H9 (cell line): Measurements from ENCODE around the gene BICDL1. TPM values are rescaled to one million over a fixed set of nuclear protein-coding genes. Genes with fewer than 3 reads are reported as not detected.

Source experiments
- DNase-seq: peaks from one replicate; pipeline ENCODE4 v3.0.0-alpha.2; 2017
- H2AFZ ChIP-seq: one replicate; pipeline ENCODE4 v1.6.1; 2013; ENCODE audit warnings: mild to moderate bottlenecking, low read length, control low read depth, moderate library complexity
- H2AK5ac ChIP-seq: 2 replicates; pipeline ENCODE4 v1.6.1; 2013; ENCODE audit warnings: low read length, control low read depth, mixed read lengths; ENCODE audit not compliant: insufficient read length
- H2BK120ac ChIP-seq: one replicate; pipeline ENCODE4 v1.6.1; 2013; ENCODE audit warnings: low read depth, mild to moderate bottlenecking, low read length, control low read depth, inconsistent platforms; ENCODE audit not compliant: poor library complexity, severe bottlenecking
- H2BK12ac ChIP-seq: 2 replicates; pipeline ENCODE4 v1.6.1; 2013; ENCODE audit warnings: low read length, control low read depth, mixed read lengths, low read depth; ENCODE audit not compliant: insufficient read length
- H2BK15ac ChIP-seq: 2 replicates; pipeline ENCODE4 v1.6.1; 2013; ENCODE audit warnings: low read depth, low read length, control low read depth
- H2BK20ac ChIP-seq: one replicate; pipeline ENCODE4 v1.6.1; 2013; ENCODE audit warnings: low read depth, mild to moderate bottlenecking, low read length, control low read depth, inconsistent platforms; ENCODE audit not compliant: poor library complexity, severe bottlenecking
- H2BK5ac ChIP-seq: 2 replicates; pipeline ENCODE4 v1.6.1; 2013; ENCODE audit warnings: low read length, control low read depth, mixed read lengths; ENCODE audit not compliant: insufficient read length
- H3K14ac ChIP-seq: 2 replicates; pipeline ENCODE4 v1.6.1; 2013; ENCODE audit warnings: low read length, control low read depth; ENCODE audit not compliant: insufficient read depth
- H3K18ac ChIP-seq: 2 replicates; pipeline ENCODE4 v1.6.1; 2013; ENCODE audit warnings: low read depth, mild to moderate bottlenecking, mixed read lengths, low read length, control low read depth; ENCODE audit not compliant: insufficient read length
- H3K23ac ChIP-seq: 2 replicates; pipeline ENCODE4 v1.6.1; 2013; ENCODE audit warnings: low read length, control low read depth, mixed read lengths, low read depth; ENCODE audit not compliant: insufficient read length
- H3K23me2 ChIP-seq: 2 replicates; pipeline ENCODE4 v1.6.1; 2013; ENCODE audit warnings: low read depth, mild to moderate bottlenecking, mixed read lengths, low read length, control low read depth; ENCODE audit not compliant: insufficient read length, poor library complexity, severe bottlenecking
- H3K27ac ChIP-seq: 2 replicates; pipeline ENCODE4 v1.5.1; 2013; ENCODE audit warnings: low read length, control low read depth, mixed read lengths, low read depth; ENCODE audit not compliant: insufficient read length
- H3K27me3 ChIP-seq: 2 replicates; pipeline ENCODE4 v1.6.1; 2013; ENCODE audit warnings: low read length, control low read depth, inconsistent platforms; ENCODE audit not compliant: insufficient read depth
- H3K4ac ChIP-seq: 2 replicates; pipeline ENCODE4 v1.6.1; 2013; ENCODE audit warnings: low read depth, mild to moderate bottlenecking, control low read depth, inconsistent platforms, low read length, moderate library complexity
- H3K4me1 ChIP-seq: 2 replicates; pipeline ENCODE4 v1.6.1; 2013; ENCODE audit warnings: low read length, control low read depth, inconsistent platforms; ENCODE audit not compliant: insufficient read depth
- H3K4me2 ChIP-seq: 2 replicates; pipeline ENCODE4 v1.6.1; 2013; ENCODE audit warnings: low read length, control low read depth, mixed read lengths; ENCODE audit not compliant: insufficient read length, insufficient read depth
- H3K56ac ChIP-seq: 2 replicates; pipeline ENCODE4 v1.6.1; 2013; ENCODE audit warnings: low read depth, mild to moderate bottlenecking, mixed read lengths, low read length, control low read depth; ENCODE audit not compliant: insufficient read length
- H3K79me1 ChIP-seq: 2 replicates; pipeline ENCODE4 v1.6.1; 2013; ENCODE audit warnings: low read depth, mild to moderate bottlenecking, moderate library complexity, low read length, control low read depth, inconsistent platforms; ENCODE audit not compliant: insufficient read depth, poor library complexity, severe bottlenecking
- H3K79me2 ChIP-seq: 2 replicates; pipeline ENCODE4 v1.6.1; 2013; ENCODE audit warnings: low read length, control low read depth, inconsistent platforms; ENCODE audit not compliant: insufficient read depth
- H3K9ac ChIP-seq: 2 replicates; pipeline ENCODE4 v1.6.1; 2013; ENCODE audit warnings: low read length, control low read depth, mixed read lengths; ENCODE audit not compliant: insufficient read length; ENCODE audit errors: extremely low read depth
- H3K9me3 ChIP-seq: one replicate; pipeline ENCODE4 v1.6.1; 2013; ENCODE audit warnings: low read depth, low read length, inconsistent platforms; ENCODE audit not compliant: control insufficient read depth
- H3T11ph ChIP-seq: one replicate; pipeline ENCODE4 v1.6.1; 2013; ENCODE audit warnings: mild to moderate bottlenecking, low read length, control low read depth, inconsistent platforms
- H4K20me1 ChIP-seq: one replicate; pipeline ENCODE4 v1.6.1; 2013; ENCODE audit not compliant: control insufficient read depth, insufficient read length, insufficient read depth
- H4K5ac ChIP-seq: 2 replicates; pipeline ENCODE4 v1.6.1; 2013; ENCODE audit warnings: low read depth, mild to moderate bottlenecking, mixed read lengths, low read length, control low read depth; ENCODE audit not compliant: insufficient read length
- H4K8ac ChIP-seq: replicated peaks from 2 replicates; pipeline ENCODE4 v1.6.1; 2013; ENCODE audit warnings: low read length, control low read depth, mixed read lengths, low read depth; ENCODE audit not compliant: insufficient read length
- H4K91ac ChIP-seq: 2 replicates; pipeline ENCODE4 v1.6.1; 2013; ENCODE audit warnings: low read depth, mild to moderate bottlenecking, moderate library complexity, mixed read lengths, low read length, control low read depth; ENCODE audit not compliant: insufficient read length
- H3K27ac Mint-ChIP-seq, 3 experiments: 2 replicates in 2 of 3; 3 replicates in 1 of 3; pipeline ENCODE4 v1.8.0; 2020 to 2021; ENCODE audit warnings: mixed read lengths in 3 of 3, mild to moderate bottlenecking in 1 of 3, moderate library complexity in 1 of 3
- H3K27me3 Mint-ChIP-seq: 2 replicates; pipeline ENCODE4 v1.8.0; 2021; ENCODE audit warnings: low read depth, mild to moderate bottlenecking, moderate library complexity, mixed read lengths
- H3K36me3 Mint-ChIP-seq, 3 experiments: 2 replicates in 2 of 3; 3 replicates in 1 of 3; pipeline ENCODE4 v1.8.0; 2020 to 2021; ENCODE audit warnings: low read depth in 3 of 3, mixed read lengths in 3 of 3; ENCODE audit not compliant: insufficient read depth in 1 of 3
- H3K4me1 Mint-ChIP-seq, 2 experiments: 2 replicates each; pipeline ENCODE4 v1.8.0; 2020; ENCODE audit warnings: mixed read lengths in 2 of 2
- H3K4me3 Mint-ChIP-seq, 2 experiments: 2 replicates in 1 of 2; 3 replicates in 1 of 2; pipeline ENCODE4 v1.8.0; 2020 to 2021; ENCODE audit warnings: mild to moderate bottlenecking in 2 of 2, mixed read lengths in 2 of 2, moderate library complexity in 1 of 2
- H3K9me3 Mint-ChIP-seq, 2 experiments: 2 replicates in 1 of 2; 3 replicates in 1 of 2; pipeline ENCODE4 v1.8.0; 2020; ENCODE audit warnings: mild to moderate bottlenecking in 2 of 2, mixed read lengths in 2 of 2, moderate library complexity in 1 of 2
- CTCF ChIP-seq: fragments of 200-600 bp; sonication (generic); conservative IDR thresholded peaks from 3 replicates; pipeline ENCODE4 v1.8.0; 2021; ENCODE audit warnings: antibody characterized with exemption, mild to moderate bottlenecking
- WGBS: extraction: QIAGEN DNeasy Blood & Tissue Kit; methylation state at CpG from one replicate; pipeline ENCODE4 v1.1.7; 2013; ENCODE audit warnings: missing lambda C conversion rate, low lambda C conversion rate, mixed read lengths; ENCODE audit not compliant: insufficient read length; ENCODE audit errors: extremely low coverage; 5-methylcytosine and 5-hydroxymethylcytosine counted together
- total RNA-seq: library from RNA; stranded (reverse); gene quantifications from 2 replicates; pipeline ENCODE4 v1.2.1, GENCODE V29; 2021

Gene BICDL1
- total RNA-seq, 1 experiment from 2014 or later = 13.8 TPM

- Histone ChIP-seq H3K9me3 (no peaks in the 10 kb centered on the region), H3K9ac (no peak overlapping the region), H4K5ac (no peak overlapping the region), H3K79me2 (no peaks in the 10 kb centered on the region), H4K8ac (no peak overlapping the region), H2BK15ac (no peak overlapping the region), H3K27ac (no peak overlapping the region), H4K20me1 (no peaks in the 10 kb centered on the region), H2AFZ (no peak overlapping the region), H3K18ac (no peak overlapping the region), H3K4me2 (no peak overlapping the region), H3K14ac (no peak overlapping the region), H3K23ac (no peak overlapping the region), H3K23me2 (no peaks in the 10 kb centered on the region), H3T11ph (no peak overlapping the region), H2BK20ac (no peak overlapping the region), H3K56ac (no peak overlapping the region), H2BK5ac (no peak overlapping the region), H2BK120ac (no peak overlapping the region), H4K91ac (no peak overlapping the region), H3K27me3 (no peaks in the 10 kb centered on the region), H3K4me1 (peaks cover 5% of the 10 kb centered on the region; the same call in 1 of the 2 replicates), H2BK12ac (no peak overlapping the region), H2AK5ac (no peak overlapping the region), H3K4ac (no peak overlapping the region), H3K79me1 (no peaks in the 10 kb centered on the region)
- no peak for TF ChIP-seq CTCF
- H3K27me3 Mint-ChIP-seq = no peaks in the 10 kb centered on the region; the same call in 1 of the 2 replicates
- H3K27ac Mint-ChIP-seq = peak overlapping the region in 1 of 3 experiments; percentile 1; a peak in 1 of 7 replicates
- no peak for DNase-seq
- peaks cover 14 to 24% (median 19%) of the 10 kb centered on the region in 3 experiments; a peak in 6 of 7 replicates for H3K36me3 Mint-ChIP-seq
- WGBS = no CpG with 5 or more reads among the region's 8 CpGs
- H3K4me1 Mint-ChIP-seq = peaks cover 55 to 60% of the 10 kb centered on the region in 2 experiments
- H3K9me3 Mint-ChIP-seq = no peaks in the 10 kb centered on the region; a peak in 1 of 5 replicates
- H3K4me3 Mint-ChIP-seq = no peak overlapping the region; a peak in 1 of 5 replicates
Measured at GRCh38 chr12:120089105-120089504, 100.1 kb downstream of the BICDL1 start.
